ENCODE results near the gene TIMM17A.
A peak's percentile ranks its signal among the peaks of the same experiment; 100 is the strongest.

Gene TIMM17A

DNA sequence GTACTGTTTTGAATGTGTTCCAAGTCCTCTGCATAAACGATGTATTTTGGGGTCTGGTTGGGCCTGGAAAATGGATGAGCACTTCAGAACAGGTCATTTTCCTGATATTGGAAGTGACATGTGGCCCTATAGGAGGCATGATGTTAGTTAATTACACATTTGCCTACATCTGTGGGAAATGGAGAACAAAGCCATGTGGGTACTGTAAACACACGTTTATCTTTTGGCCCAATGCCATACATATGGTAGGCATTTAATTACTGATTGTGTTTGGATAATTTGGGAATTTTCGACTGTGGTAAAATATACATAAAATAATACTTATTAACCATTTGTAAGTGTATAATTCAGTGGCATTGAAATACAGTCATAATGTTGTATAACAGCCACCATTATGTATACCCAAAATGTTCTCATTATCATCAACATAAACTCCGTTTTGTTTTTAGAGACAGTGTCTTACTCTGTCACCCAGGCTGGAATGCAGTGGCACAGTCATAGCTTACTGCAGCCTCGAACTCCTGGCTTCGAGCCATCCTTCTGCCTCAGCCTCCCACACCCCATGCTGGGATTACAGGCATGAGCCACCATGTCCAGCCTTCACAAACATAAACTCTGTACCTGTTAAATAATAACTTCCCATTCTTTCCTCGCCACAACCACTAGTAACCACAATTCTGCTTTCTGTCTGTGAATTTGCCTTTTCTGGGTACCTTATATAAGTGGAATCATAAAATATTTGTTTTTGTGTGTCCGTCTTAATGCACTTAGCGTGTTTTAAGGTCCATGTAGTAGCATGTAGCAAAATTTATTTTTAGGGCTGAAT is 15.2 kb downstream of the TIMM17A start:
- intact Hi-C loops (cut with DNase I), result loop anchor here (5.0 kb wide), 2 partner anchors 73 to 143 kb away; partner anchors contain the start of gene IPO9
- DNase-seq, result peak in 3 of 10 donors; percentile 17 to 87 (median 34)

DNA sequence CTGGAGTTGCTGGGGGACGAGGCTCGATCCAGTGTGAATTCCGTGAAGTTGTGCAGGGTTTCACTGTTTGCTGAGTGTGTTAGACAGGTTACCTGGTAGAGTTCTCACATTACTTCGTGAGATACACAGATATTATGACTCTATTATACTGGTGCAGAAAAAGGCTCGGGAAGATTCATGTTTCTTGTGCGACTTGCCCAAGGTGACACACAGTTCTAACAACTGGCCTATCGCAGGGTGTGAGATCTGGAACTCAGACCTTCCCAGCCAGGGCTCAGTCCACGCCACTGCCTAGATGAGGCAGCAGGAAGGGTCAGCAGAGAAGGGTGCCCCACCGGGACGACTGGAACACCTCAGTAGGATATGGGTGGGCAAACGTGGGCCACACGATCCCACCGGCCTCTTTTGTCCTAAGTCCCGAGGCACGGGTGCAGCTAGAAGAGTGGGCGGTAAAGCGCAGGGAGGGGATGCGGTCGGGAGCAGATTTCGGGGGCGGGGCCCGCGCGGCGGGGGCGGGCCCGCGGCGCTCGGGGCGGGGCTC is 26.8 kb downstream of the TIMM17A start:
- intact Hi-C loops (cut with DNase I), result no loop called here
- DNase-seq, result peak; percentile 39 to 95 (median 71)

DNA sequence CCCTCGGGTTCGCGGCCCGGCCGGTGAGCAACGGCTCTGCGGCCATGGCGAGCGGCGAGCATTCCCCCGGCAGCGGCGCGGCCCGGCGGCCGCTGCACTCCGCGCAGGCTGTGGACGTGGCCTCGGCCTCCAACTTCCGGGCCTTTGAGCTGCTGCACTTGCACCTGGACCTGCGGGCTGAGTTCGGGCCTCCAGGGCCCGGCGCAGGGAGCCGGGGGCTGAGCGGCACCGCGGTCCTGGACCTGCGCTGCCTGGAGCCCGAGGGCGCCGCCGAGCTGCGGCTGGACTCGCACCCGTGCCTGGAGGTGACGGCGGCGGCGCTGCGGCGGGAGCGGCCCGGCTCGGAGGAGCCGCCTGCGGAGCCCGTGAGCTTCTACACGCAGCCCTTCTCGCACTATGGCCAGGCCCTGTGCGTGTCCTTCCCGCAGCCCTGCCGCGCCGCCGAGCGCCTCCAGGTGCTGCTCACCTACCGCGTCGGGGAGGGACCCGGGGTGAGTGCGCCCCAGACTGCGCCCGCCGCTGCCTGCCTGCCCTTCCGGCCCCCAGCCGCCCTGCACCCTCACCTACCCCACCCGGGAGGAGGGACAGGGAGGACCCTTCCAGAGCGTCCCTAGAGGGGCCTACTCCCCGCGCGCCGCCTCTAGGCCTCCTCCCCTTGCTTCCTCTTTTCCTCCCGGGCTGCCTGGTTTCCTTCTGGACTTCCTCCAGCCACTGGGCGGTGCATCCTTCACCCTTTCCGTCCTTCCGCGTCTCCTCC is 27.5 kb downstream of the TIMM17A start, which contains the start of gene RNPEP:
TSS of gene RNPEP (plus strand) at position 26 of the 757 bp plus-strand sequence. CDS start at position 45, 19 bp downstream.
- peak; percentile 38 to 90 (median 51) for DNase-seq
- intact Hi-C loops (cut with DNase I), result no loop called here

DNA sequence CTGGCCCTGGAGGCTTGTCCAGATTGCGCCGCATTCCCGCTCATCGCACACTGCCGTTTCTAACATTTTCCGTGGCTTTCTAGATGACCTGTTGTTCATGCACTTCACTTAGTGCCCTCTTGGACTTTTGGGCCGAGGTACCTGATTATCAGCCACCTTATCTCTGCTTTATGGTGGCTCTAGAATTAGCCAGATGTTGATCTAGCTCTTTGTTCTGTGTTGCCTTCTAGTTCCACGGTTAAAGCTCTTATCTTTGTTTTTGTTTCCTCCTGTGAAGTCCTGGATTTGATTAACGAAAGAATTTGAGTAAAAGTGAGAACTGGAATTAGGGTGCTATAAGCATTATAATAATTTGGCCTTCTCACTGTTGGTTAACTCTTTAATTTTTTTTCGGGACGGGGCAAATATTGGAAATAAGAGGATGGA is 28.1 kb downstream of the TIMM17A start:
- DNase-seq, result no peak
- intact Hi-C loops (cut with DNase I), result no loop called here

DNA sequence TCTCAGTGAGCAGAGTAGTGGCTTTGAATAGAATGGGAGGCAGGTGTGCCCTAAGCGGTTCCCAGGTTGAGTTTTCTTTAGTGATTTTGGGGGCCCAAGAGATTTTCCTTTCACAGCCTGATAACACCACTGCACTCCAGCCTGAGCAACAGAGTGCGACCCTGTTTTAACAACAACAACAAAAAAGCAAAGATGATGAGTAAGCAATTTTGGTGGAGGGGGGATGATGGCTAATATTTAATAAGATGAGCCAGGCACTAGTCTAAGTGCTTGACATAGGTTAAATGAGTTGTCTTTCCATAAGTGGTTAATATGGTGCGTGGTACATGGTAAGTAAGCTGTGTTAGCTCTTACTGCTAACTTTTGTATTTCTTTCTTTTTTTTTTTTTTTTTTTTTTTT is 29.1 kb downstream of the TIMM17A start:
- peak in 1 of 10 donors; percentile 4 for DNase-seq

DNA sequence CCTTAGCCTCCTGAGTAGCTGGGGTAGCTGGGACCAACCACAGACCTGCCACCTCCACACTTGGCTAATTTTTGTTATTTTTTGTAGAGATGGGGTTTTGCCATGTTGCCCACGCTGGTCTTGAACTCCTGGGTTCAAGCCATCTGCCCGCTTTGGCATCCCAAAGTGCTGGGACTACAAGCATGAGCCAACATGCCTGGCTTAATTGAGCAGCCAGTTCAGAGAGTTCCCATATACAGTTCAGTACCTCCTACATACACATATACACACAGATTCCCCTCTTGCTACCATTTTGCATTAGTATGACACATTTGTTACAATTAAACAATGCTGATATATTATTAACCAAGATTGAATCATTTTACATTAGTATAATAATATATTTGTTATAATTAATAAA is 30.1 kb downstream of the TIMM17A start:
- intact Hi-C loops (cut with DNase I), result no loop called here
- peak in 1 of 10 donors; percentile 9 for DNase-seq

More for the DNA sequence above, 29.1 kb downstream of the TIMM17A start:
- intact Hi-C loops (cut with DNase I), result no loop called here

GRCh38 chr1:201988601-201989000 is 33.3 kb downstream of the TIMM17A start:
- peak in 1 of 10 donors; percentile 27 for DNase-seq
- intact Hi-C loops (cut with DNase I), result no loop called here

GRCh38 chr1:201989354-201990128 is 34.2 kb downstream of the TIMM17A start:
- intact Hi-C loops (cut with DNase I), result no loop called here
- peak in 2 of 10 donors; percentile 19 to 41 for DNase-seq

GRCh38 chr1:201990427-201990826 is 35.1 kb downstream of the TIMM17A start:
- DNase-seq, result peak in 1 of 10 donors; percentile 3
- intact Hi-C loops (cut with DNase I), result no loop called here

GRCh38 chr1:201999625-202000238 is 44.4 kb downstream of the TIMM17A start:
- peak in 4 of 10 donors; percentile 19 to 87 (median 26) for DNase-seq
- intact Hi-C loops (cut with DNase I), result no loop called here

GRCh38 chr1:202002507-202002906 is 47.2 kb downstream of the TIMM17A start:
- no peak for DNase-seq
- intact Hi-C loops (cut with DNase I), result no loop called here

GRCh38 chr1:202004711-202005110 is 49.4 kb downstream of the TIMM17A start:
- DNase-seq, result peak in 3 of 10 donors; percentile 30 to 88 (median 30)
- intact Hi-C loops (cut with DNase I), result no loop called here

GRCh38 chr1:202005958-202006357 is 50.7 kb downstream of the TIMM17A start:
- peak in 1 of 10 donors; percentile 4 for DNase-seq
- intact Hi-C loops (cut with DNase I), result no loop called here

GRCh38 chr1:202007304-202007703 is 52.0 kb downstream of the TIMM17A start:
- intact Hi-C loops (cut with DNase I), result no loop called here

DNA sequence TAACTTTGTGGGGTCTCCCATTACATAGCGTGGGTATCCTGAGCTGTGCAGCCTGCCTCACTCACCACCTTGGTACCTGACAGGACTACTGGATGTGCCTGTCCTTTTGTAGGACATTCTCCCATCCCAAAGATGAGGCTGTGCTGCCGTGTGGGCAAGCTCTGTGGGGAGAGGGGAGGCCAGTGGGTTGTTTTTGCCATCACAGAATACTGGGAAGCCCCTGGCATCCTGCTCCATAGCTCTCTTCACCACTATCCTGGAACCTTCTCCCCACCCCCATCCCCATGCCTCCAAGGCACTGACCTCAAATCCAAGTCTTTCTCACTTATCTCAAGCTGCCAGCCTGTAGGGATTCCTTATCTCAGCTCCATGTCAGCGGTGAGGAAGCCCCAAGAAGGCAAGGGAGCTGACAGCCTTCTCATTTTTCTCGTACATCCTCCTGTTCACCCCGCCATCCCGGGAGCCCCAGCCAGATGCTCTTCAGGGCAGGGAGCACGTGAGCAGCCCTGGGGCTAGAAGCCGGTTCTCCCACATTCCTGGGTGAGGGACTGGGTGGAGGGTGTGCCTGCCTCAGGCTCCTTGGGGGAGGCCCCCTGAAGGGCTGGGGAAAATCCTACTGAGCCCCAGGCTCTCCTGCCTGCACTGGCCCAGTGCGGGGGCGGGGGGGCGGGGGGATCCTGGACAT is 52.6 kb downstream of the TIMM17A start:
- intact Hi-C loops (cut with DNase I), result no loop called here
- peak in 1 of 10 donors; percentile 55 for DNase-seq

More at GRCh38 chr1:202007304-202007703, 52.0 kb downstream of the TIMM17A start:
- DNase-seq, result peak in 1 of 10 donors; percentile 72

- DNase-seq, result peak in 8 of 10 donors; percentile 49 to 95 (median 81)
- intact Hi-C loops (cut with DNase I), result loop anchor here (1.0 kb wide), 2 partner anchors 108 to 126 kb away; no protein-coding TSS in a partner anchor
Measured at GRCh38 chr1:202009326-202010179, 54.2 kb downstream of the TIMM17A start.

GRCh38 chr1:202010180-202011015 is 55.1 kb downstream of the TIMM17A start, which contains the start of gene ELF3:
Gene ELF3, plus strand, starts transcription at chr1:202010587. Its CDS starts 550 bp downstream, at chr1:202011137.
- intact Hi-C loops (cut with DNase I), result no loop called here
- peak in 1 of 10 donors; percentile 79 for DNase-seq

Measured in posterior cingulate gyrus (tissue), 11 donors.